Prostate gland (tissue), 2 donors: ENCODE measurements around the gene PFN4.

Experiments
- CTCF ChIP-seq, 4 experiments: fragments of 200-600 bp in 2 of 4; fragments of 450-650 bp in 2 of 4; sonication (generic) in 2 of 4; IDR thresholded peaks; 1 replicate in 3 of 4; 2 replicates in 1 of 4; pipeline ENCODE4 v1.5.1; 2016 to 2019; ENCODE audit warnings: antibody characterized with exemption in 4 of 4, mild to moderate bottlenecking in 2 of 4, moderate library complexity in 2 of 4
- POLR2AphosphoS5 ChIP-seq: sonication (generic); formaldehyde crosslinking; IDR thresholded peaks from one replicate; pipeline ENCODE4 v1.6.1; 2017; ENCODE audit warnings: antibody characterized with exemption

DNA sequence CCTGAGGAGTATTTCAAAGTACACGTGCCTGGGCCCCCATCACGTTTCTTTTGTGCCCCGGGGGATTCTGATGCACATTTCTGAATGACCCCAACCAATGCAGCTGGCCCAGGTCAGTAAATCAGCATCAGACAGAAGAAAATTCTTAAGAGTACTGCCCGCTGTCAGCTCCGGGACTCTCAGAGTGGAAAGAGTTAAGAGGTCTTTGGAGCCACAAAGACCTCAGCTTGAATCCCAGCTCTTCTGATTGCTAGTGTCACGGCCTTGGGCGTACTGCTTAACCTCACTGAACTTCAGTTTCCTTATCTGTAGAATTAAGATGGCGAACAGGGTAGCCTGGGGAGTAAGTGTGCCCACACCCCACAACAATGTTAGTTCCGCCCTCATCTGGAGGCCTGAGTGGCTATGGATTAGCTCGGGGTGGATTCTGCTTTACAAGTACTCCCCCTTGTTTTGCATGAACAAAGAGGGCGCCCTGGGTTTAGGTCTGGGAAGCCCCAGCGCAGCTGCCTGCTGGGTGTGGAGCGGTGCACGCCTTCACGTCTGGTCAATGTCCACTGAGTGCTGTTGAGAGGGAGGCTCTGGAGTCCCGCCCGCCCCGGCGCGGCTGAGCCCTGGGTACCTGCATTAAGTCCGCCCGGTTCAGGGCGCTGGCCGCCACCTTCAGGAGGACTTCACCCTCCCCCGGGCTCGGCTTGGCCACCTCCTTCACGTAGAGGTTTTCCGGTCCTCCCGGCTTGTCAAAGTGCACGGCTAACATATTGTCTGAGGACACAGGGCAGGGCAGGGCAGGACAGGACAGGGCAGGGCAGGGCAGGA is 39.4 kb downstream of the PFN4 start:
- TF ChIP-seq CTCF (IDR thresholded peaks at IDR 0.05) (no peak), POLR2AphosphoS5 (peak; percentile 26)
